CD4-positive, alpha-beta T cell (primary cell): ENCODE measurements around the gene SLC2A9. TPM values are rescaled to one million over a fixed set of nuclear protein-coding genes. Genes with fewer than 3 reads are reported as not detected.

Experiments
- ATAC-seq: fragments of 200-7000 bp; cut with Tn5 transposase; one replicate; pipeline ENCODE4 v1.10.0; 2022; ENCODE audit warnings: mild to moderate bottlenecking; ENCODE audit not compliant: poor library complexity
- CTCF ChIA-PET: fragments of 350-600 bp; sonication (Branson Sonifier 250); formaldehyde crosslinking; loops from one replicate; lab custom pipeline; 2021; ENCODE audit warnings: antibody characterized with exemption, inconsistent platforms; lab: Charles Lee
- POLR2A ChIA-PET: fragments of 350-600 bp; sonication (Branson Sonifier 250); formaldehyde crosslinking; loops from one replicate; lab custom pipeline; 2021; ENCODE audit warnings: antibody characterized with exemption, inconsistent platforms; lab: Charles Lee
- DNase-seq, 14 experiments: peaks; one replicate each; pipeline ENCODE4 v3.0.0-alpha.2; 2013 to 2020; ENCODE audit warnings: mixed read lengths in 2 of 14
- H3K27ac ChIP-seq, 2 donors: one replicate each; pipeline versions ENCODE4 v1.5.1 to v1.7.0; 2013; ENCODE audit warnings: low read length in 2 of 2, low read depth in 1 of 2, mild to moderate bottlenecking in 1 of 2
- H3K27me3 ChIP-seq, 2 experiments: 1 replicate in 1 of 2; 2 replicates in 1 of 2; pipeline versions ENCODE4 v1.6.1 to v1.7.0; 2013; ENCODE audit warnings: low read length in 2 of 2, control low read depth in 1 of 2, mild to moderate bottlenecking in 1 of 2, moderate library complexity in 1 of 2; ENCODE audit not compliant: insufficient read depth in 2 of 2, control insufficient read depth in 1 of 2
- H3K36me3 ChIP-seq: one replicate; pipeline ENCODE4 v1.6.1; 2013; ENCODE audit warnings: low read length, control low read depth; ENCODE audit not compliant: insufficient read depth
- H3K4me1 ChIP-seq: one replicate; pipeline ENCODE4 v1.6.1; 2013; ENCODE audit warnings: low read length, control low read depth; ENCODE audit not compliant: insufficient read depth
- H3K4me3 ChIP-seq: one replicate; pipeline ENCODE4 v1.5.1; 2013; ENCODE audit warnings: mild to moderate bottlenecking, low read length, moderate library complexity
- H3K9me3 ChIP-seq, 2 experiments: 1 replicate in 1 of 2; 2 replicates in 1 of 2; pipeline versions ENCODE4 v1.6.1 to v1.7.0; 2013; ENCODE audit warnings: low read length in 2 of 2, mild to moderate bottlenecking in 2 of 2, control low read depth in 1 of 2, moderate library complexity in 1 of 2; ENCODE audit not compliant: control insufficient read depth in 1 of 2, insufficient read depth in 1 of 2
- H3K27ac Mint-ChIP-seq: one replicate; pipeline ENCODE4 v1.8.0; 2020; ENCODE audit warnings: mixed read lengths
- H3K27me3 Mint-ChIP-seq: one replicate; pipeline ENCODE4 v1.8.0; 2021; ENCODE audit warnings: mixed read lengths
- H3K36me3 Mint-ChIP-seq: one replicate; pipeline ENCODE4 v1.8.0; 2021; ENCODE audit warnings: low read depth, mixed read lengths
- H3K4me1 Mint-ChIP-seq: one replicate; pipeline ENCODE4 v1.8.0; 2021; ENCODE audit warnings: low read depth, mixed read lengths
- H3K4me3 Mint-ChIP-seq: one replicate; pipeline ENCODE4 v1.8.0; 2020; ENCODE audit warnings: mild to moderate bottlenecking, mixed read lengths
- H3K9me3 Mint-ChIP-seq: one replicate; pipeline ENCODE4 v1.8.0; 2020; ENCODE audit warnings: mixed read lengths
- intact Hi-C, 2 experiments: fragments of 100-400 bp; cut with DNase I in 1 of 2; cut with micrococcal nuclease in 1 of 2; formaldehyde crosslinking; loops; one replicate each; pipeline versions ENCODE4 v1.15.1 to v1.9.0; 2023 to 2025; cut with DNase I, micrococcal nuclease
- total RNA-seq, 174 experiments: library from RNA in 2 of 174; stranded (reverse) in 2 of 174; gene quantifications; one replicate each; pipeline ENCODE4 v1.2.3 and lab custom pipeline; 2021 to 2026
- TF ChIP-seq, protein P1 (sequence below): fragments of 200-600 bp; IDR thresholded peaks from one replicate; pipeline ENCODE4 v1.8.0; 2022; ENCODE audit warnings: antibody characterized with exemption, mild to moderate bottlenecking

Gene SLC2A9
- total RNA-seq, 2 experiments from 2014 or later, result 2.2 to 3.6 TPM

DNA sequence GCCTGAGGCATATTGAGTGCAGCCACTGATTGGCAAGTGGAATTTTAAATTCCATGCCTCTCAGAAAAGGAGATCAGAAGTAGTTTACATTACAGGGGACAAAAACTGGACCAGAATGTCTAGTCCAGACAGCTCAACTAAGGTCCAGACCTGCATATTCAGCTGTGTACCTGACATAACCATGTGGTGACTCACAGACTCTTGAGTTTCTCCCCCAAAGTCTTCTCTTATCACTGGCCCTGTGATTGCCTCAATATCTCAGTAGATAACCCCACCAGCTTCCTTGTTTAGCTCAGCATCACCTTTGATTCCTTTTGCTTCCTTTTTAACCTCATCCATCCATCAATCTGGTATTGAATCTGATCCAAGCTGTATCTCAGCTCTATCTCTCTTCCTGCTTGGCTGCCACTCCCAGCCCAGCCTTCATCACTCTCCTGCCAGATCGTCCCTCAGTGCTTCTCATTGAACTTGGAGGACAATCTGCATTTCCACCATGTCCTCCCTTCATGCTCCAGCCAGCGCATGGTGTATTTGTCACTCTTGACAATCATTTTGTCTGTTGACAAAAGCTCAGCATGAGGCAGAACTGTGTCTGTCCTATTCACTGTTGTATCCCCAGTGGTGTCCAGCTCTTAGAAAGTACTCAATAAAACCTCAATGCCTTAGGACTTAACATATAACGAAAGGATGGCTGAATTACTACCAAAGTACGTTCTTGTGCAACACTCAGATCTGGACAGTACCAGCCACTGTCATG lies 27.8 kb upstream of the SLC2A9 start:
- CTCF ChIA-PET, result no interaction called here
- no peak overlapping the region for H3K4me3 Mint-ChIP-seq
- Histone ChIP-seq H3K27me3 (no peaks in the 10 kb centered on the region), H3K4me1 (no peaks in the 10 kb centered on the region), H3K36me3 (peaks cover 3% of the 10 kb centered on the region), H3K9me3 (no peaks in the 10 kb centered on the region), H3K4me3 (no peak overlapping the region), H3K27ac (no peak overlapping the region)
- H3K27ac Mint-ChIP-seq, result no peak overlapping the region
- no peaks in the 10 kb centered on the region for H3K27me3 Mint-ChIP-seq
- H3K9me3 Mint-ChIP-seq, result no peaks in the 10 kb centered on the region
- intact Hi-C loops, result no loop called here
- POLR2A ChIA-PET, result no interaction called here
- DNase-seq (no peak), ATAC-seq (no peak)
- no peaks in the 10 kb centered on the region for H3K4me1 Mint-ChIP-seq
- H3K36me3 Mint-ChIP-seq, result peaks cover 31% of the 10 kb centered on the region
- TF ChIP-seq, protein P1, sequence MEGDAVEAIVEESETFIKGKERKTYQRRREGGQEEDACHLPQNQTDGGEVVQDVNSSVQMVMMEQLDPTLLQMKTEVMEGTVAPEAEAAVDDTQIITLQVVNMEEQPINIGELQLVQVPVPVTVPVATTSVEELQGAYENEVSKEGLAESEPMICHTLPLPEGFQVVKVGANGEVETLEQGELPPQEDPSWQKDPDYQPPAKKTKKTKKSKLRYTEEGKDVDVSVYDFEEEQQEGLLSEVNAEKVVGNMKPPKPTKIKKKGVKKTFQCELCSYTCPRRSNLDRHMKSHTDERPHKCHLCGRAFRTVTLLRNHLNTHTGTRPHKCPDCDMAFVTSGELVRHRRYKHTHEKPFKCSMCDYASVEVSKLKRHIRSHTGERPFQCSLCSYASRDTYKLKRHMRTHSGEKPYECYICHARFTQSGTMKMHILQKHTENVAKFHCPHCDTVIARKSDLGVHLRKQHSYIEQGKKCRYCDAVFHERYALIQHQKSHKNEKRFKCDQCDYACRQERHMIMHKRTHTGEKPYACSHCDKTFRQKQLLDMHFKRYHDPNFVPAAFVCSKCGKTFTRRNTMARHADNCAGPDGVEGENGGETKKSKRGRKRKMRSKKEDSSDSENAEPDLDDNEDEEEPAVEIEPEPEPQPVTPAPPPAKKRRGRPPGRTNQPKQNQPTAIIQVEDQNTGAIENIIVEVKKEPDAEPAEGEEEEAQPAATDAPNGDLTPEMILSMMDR, result no peak

DNA sequence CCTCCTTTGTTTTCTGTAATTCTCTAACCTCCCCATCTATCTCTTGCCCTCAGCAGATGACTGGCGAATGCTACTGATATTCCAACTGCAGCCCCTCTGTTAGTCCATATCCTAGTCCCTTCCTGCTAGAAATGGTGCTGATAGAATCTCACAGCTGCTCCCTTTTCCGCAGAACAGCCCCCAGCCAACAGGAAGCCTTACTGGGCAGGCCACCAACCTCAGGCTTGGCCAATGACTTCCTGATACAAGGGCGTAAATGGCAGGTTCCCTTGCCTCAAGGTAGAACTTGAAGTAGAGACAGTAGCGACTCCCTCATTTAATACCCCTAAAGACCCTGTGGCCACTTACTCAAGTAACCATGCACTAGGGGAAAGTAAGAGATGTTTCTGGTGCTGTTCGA lies 26.7 kb upstream of the SLC2A9 start:
- Mint-ChIP-seq H3K4me3 (no peak overlapping the region), H3K36me3 (peaks cover 42% of the 10 kb centered on the region), H3K9me3 (peaks cover 2% of the 10 kb centered on the region), H3K27me3 (no peaks in the 10 kb centered on the region), H3K4me1 (no peaks in the 10 kb centered on the region), H3K27ac (no peak overlapping the region)
- CTCF ChIA-PET, result no interaction called here
- POLR2A ChIA-PET, result no interaction called here
- TF ChIP-seq, protein P1, result no peak
- no peak overlapping the region for H3K27ac ChIP-seq
- DNase-seq, result no peak
- peaks cover 3% of the 10 kb centered on the region for H3K36me3 ChIP-seq
- ATAC-seq, result no peak
- peaks cover 0 to 1% of the 10 kb centered on the region in 2 experiments for H3K9me3 ChIP-seq
- H3K4me3 ChIP-seq, result no peak overlapping the region
- intact Hi-C loops, result no loop called here
- H3K4me1 ChIP-seq, result no peaks in the 10 kb centered on the region
- H3K27me3 ChIP-seq, result no peaks in the 10 kb centered on the region

DNA sequence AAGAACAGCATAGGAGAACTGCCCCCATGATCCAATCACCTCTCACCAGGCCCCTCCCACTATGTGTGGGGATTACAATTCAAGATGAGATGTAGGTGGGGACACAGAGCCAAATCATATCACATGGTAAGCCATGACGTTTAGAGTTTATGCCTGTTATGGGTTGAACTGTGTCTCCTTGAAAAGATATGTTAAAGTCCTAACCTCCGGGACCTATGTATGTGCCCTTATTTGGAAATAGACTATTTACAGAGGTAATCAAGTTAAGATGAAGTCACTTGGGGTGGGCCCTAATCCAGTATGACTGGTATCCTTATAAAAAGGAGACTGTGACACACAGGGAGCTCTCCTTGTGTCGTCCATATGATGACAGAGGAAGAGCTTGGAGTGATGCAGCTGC lies 25.2 kb upstream of the SLC2A9 start:
- no peaks in the 10 kb centered on the region for H3K4me1 ChIP-seq
- TF ChIP-seq, protein P1, result no peak
- H3K36me3 ChIP-seq, result peaks cover 3% of the 10 kb centered on the region
- Mint-ChIP-seq H3K4me3 (no peak overlapping the region), H3K27ac (no peak overlapping the region), H3K36me3 (peaks cover 52% of the 10 kb centered on the region), H3K4me1 (no peaks in the 10 kb centered on the region), H3K27me3 (no peaks in the 10 kb centered on the region), H3K9me3 (peaks cover 8% of the 10 kb centered on the region)
- no peak for ATAC-seq
- H3K27me3 ChIP-seq, result no peaks in the 10 kb centered on the region
- intact Hi-C loops, result no loop called here
- no peak overlapping the region for H3K4me3 ChIP-seq
- DNase-seq, result no peak
- ChIA-PET POLR2A (no interaction called here), CTCF (no interaction called here)
- H3K9me3 ChIP-seq, result peaks cover 4 to 6% of the 10 kb centered on the region in 2 experiments
- H3K27ac ChIP-seq, result no peak overlapping the region
